H7 (cell line): Measurements from ENCODE around the gene RAD23B. TPM values are rescaled to one million over a fixed set of nuclear protein-coding genes. Genes with fewer than 3 reads are reported as not detected.
A peak's percentile ranks its signal among the peaks of the same experiment; 100 is the strongest.

Source experiments
- DNase-seq: peaks from one replicate; pipeline ENCODE4 v3.0.0; 2012
- H3K27me3 ChIP-seq: 2 replicates; pipeline ENCODE4 v1.6.0; 2011; ENCODE audit warnings: mild to moderate bottlenecking, low read length; ENCODE audit not compliant: control insufficient read depth, insufficient read depth
- H3K36me3 ChIP-seq: replicated peaks from 2 replicates; pipeline ENCODE4 v1.5.1; 2011; ENCODE audit warnings: low read length; ENCODE audit not compliant: control insufficient read depth, insufficient read depth
- H3K4me3 ChIP-seq: 2 replicates; pipeline ENCODE4 v1.5.1; 2011; ENCODE audit warnings: low read depth, mild to moderate bottlenecking, control low read depth, low read length, moderate library complexity; ENCODE audit not compliant: insufficient read depth
- total RNA-seq: library from RNA; depleted of rRNA; stranded (reverse); fragments of >200 nt; shearing (Covaris generic); gene quantifications from 2 replicates; pipeline ENCODE4 v1.2.3, GENCODE V29; 2014; rRNA removed

The RAD23B gene
- total RNA-seq: 137 and 174 TPM in 2 replicates

DNA sequence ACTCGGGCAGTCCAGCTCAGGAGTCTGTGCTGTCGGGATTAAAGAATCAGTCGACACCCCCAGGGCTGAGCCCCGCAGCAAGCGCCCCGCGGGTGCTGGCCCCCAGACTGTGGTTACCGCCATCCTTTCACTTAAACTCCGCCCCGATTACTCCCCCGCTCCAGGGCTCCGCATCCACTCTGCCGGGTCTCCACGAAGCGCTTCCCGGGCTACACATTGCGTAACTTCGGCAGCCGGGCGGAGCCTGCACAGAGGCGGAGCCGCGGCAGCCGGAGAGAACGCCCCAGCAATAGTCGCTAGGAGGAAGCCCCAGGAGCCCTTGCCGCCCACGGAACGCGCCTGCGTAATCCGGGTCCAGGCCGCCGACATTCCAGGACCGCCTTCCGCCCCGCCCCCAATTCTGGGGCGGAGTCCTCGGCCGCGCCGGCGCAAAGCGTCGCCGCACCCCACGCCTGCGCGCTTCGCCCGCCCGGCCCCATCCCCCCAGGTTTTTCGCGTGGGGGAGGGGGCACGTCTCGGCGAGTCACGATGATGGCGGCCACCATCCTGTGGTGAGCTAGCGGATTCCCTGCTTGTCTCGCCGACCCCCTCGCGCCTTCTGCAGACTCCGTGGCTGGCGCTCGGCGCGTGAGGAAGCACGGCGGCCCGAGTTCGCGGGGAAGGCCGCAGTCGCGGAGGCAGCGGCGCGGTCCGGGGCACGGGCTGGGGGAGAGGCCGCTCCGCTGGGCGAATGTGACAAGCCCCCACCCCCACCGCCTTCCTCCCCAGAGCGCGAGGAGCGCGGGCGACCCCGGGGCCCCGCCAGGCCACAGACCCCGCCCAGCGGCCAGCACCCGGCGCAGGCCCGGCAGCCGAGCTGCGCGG, at the start of gene RAD23B:
Gene RAD23B (plus strand): TSS at position 521 of the 864 bp plus-strand sequence. CDS start 351 bp downstream, outside the sequence.
- H3K27me3 ChIP-seq: no peaks in the 10 kb centered on the region
- H3K4me3 ChIP-seq: peak within 1 kb of the TSS; percentile 98
- no peaks in the 10 kb centered on the region for H3K36me3 ChIP-seq
- DNase-seq: peak; percentile 96

DNA sequence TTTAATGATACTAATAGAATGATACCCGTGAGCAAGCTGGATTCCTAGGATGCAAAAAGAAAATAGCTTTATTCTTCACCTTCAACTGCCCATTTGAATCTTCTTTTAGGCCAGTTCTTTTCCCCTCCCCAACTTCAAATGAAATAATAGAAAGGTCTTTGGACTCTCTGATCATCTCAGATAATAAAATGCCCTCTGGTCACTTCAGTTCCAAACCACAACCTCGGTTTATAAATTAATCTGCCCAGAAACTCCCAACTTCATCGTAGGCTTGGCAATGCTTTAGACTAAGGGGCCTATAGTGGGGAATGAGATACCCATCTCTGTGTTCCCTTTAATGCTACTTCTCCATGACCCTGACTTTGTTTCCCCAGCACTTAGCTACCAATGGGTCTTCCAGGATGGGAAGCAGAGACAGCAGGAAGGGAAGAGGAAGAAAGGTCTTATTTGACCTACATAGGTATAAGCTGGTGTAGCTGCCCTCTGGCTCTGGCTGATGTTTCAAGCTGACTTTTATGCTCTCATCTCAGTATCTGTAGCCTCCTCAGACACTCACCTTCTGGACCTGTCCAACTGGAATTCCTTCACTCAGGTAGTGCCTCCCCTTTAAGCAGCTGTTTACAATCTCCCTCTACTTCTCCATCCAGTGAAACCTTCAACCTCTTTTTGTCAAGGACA, 47.2 kb upstream of the RAD23B start:
- DNase-seq: no peak
- Histone ChIP-seq H3K27me3 (no peaks in the 10 kb centered on the region), H3K36me3 (no peaks in the 10 kb centered on the region), H3K4me3 (no peak overlapping the region)

- Histone ChIP-seq H3K4me3 (no peak overlapping the region), H3K36me3 (no peaks in the 10 kb centered on the region), H3K27me3 (no peaks in the 10 kb centered on the region)
- DNase-seq: no peak
Measured at GRCh38 chr9:107237873-107238272, 45.2 kb upstream of the RAD23B start.

GRCh38 chr9:107239474-107239873, 43.6 kb upstream of the RAD23B start:
- DNase-seq: no peak
- Histone ChIP-seq H3K36me3 (no peaks in the 10 kb centered on the region), H3K4me3 (no peak overlapping the region), H3K27me3 (no peaks in the 10 kb centered on the region)

DNA sequence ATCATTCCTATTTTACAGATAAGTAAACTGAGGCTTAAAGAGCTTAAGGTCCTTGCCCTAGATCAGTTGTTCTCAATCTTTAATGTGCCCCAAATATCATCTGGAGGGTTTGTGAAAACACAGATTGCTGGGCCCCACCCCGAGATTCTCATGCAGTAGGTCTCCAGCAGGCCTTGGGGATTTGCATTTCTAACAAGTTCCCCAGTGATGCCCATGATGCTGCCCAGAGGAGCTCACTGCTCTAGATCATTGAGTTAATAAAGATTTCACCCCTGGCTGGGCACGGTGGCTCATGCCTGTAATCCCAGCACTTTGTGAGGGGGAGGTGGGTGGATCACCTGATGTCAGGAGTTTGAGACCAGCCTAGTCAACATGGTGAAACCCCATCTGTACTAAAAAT, 42.8 kb upstream of the RAD23B start:
- no peak overlapping the region for H3K4me3 ChIP-seq
- H3K36me3 ChIP-seq: no peaks in the 10 kb centered on the region
- no peaks in the 10 kb centered on the region for H3K27me3 ChIP-seq
- DNase-seq: no peak

GRCh38 chr9:107242073-107243030, 40.7 kb upstream of the RAD23B start:
- no peak for DNase-seq
- H3K27me3 ChIP-seq: no peaks in the 10 kb centered on the region
- no peaks in the 10 kb centered on the region for H3K36me3 ChIP-seq
- no peak overlapping the region for H3K4me3 ChIP-seq

DNA sequence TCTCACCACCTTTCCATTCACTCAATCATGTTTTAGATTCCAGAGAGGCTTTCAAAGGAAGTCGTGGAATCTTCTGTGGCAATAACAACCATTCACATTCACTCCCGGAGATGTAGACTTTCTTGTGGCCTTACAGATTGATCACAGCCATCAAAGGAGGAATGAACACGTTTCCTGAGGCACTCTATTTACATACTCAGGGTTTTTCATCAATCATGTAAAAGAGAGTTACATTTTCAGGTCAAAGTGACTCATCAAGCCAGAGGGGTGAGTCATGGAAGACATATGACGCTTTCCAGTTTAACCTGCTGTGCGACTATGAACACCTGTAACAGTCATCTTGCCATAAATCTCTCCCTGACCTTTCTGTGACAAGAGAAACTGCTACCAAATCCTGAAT, 39.3 kb upstream of the RAD23B start:
- no peak for DNase-seq
- no peak overlapping the region for H3K4me3 ChIP-seq
- H3K27me3 ChIP-seq: no peaks in the 10 kb centered on the region
- H3K36me3 ChIP-seq: no peaks in the 10 kb centered on the region

- H3K4me3 ChIP-seq: no peak overlapping the region
- H3K27me3 ChIP-seq: no peaks in the 10 kb centered on the region
- no peaks in the 10 kb centered on the region for H3K36me3 ChIP-seq
- DNase-seq: peak; percentile 22
Measured at GRCh38 chr9:107246259-107247254, 36.5 kb upstream of the RAD23B start.

- H3K4me3 ChIP-seq: no peak overlapping the region
- H3K36me3 ChIP-seq: no peaks in the 10 kb centered on the region
- H3K27me3 ChIP-seq: no peaks in the 10 kb centered on the region
- no peak for DNase-seq
Measured at GRCh38 chr9:107248714-107249113, 34.4 kb upstream of the RAD23B start.

DNA sequence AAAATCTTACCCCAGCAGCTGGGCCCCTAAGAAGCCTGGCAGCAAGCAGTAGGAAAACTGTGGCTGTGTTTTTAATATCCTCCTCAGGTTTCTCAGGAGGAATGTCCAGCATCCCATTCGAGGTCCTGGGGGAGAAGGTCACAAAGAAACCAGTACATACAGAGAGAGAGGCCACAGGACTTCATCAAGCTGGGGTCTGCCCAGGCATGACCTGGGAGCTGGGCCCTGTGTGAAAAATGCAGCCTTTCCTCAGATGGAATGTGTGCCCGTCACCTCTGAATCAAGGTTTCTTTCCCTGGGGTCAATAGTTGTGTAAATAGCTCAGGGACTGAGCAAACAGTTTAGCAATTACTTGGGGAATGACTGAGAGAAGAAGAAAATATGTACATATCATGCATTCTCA, 33.9 kb upstream of the RAD23B start:
- H3K36me3 ChIP-seq: no peaks in the 10 kb centered on the region
- DNase-seq: peak; percentile 15
- no peaks in the 10 kb centered on the region for H3K27me3 ChIP-seq
- no peak overlapping the region for H3K4me3 ChIP-seq

- DNase-seq: no peak
- Histone ChIP-seq H3K4me3 (no peak overlapping the region), H3K36me3 (no peaks in the 10 kb centered on the region), H3K27me3 (no peaks in the 10 kb centered on the region)
Measured at GRCh38 chr9:107249665-107250285, 33.3 kb upstream of the RAD23B start.

GRCh38 chr9:107251756-107252322, 31.2 kb upstream of the RAD23B start:
- no peak overlapping the region for H3K4me3 ChIP-seq
- H3K27me3 ChIP-seq: no peaks in the 10 kb centered on the region
- DNase-seq: no peak
- no peaks in the 10 kb centered on the region for H3K36me3 ChIP-seq

GRCh38 chr9:107258919-107259318, 24.2 kb upstream of the RAD23B start:
- Histone ChIP-seq H3K4me3 (no peak overlapping the region), H3K36me3 (no peaks in the 10 kb centered on the region), H3K27me3 (no peaks in the 10 kb centered on the region)
- no peak for DNase-seq
